ENCODE measurements around the gene KMT2B.

Gene KMT2B

DNA sequence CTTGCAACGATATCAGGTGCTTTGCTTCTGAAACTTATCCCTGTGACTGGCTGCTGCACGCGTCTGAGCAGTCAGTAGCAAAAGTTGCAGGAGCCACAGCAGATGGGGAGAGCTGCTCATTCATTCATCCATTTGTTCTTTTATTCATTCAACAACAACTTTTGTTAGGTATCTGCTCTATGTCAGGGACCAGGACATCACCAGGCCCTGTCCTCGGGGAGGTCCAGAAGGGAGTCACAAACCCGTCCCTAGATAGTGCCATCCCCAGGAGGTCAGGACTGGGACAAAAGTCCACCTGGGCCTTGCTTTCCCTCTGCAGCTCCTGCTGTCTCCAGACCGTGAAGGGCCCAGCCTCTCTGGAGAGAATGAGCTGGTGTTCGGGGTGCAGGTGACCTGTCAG lies 60.2 kb downstream of the KMT2B start:
- no peak for DNase-seq

DNA sequence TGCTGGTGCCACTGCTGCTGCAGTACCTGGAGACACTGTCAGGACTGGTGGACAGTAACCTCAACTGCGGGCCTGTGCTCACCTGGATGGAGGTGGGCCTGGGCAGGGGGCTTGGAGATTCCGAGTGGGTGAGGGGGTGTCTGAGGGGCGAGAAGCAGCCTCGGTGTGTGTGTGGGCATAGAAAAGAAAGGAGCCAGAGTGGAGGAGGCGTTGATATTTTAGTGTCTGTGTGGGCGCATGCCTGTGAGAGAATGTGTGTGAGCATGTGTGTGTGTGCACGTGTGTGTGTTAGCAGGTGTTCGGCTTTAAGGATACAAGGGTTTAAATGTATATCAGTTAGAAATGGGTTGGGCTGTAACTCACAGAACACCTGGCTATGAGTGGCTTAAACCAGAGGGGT lies 61.2 kb downstream of the KMT2B start:
- no peak for DNase-seq
- ATAC-seq, result no peak

More for the DNA sequence above, 60.2 kb downstream of the KMT2B start:
- no peak for ATAC-seq

- no peak for ATAC-seq
Measured at GRCh38 chr19:35780058-35780457, 62.3 kb downstream of the KMT2B start.

DNA sequence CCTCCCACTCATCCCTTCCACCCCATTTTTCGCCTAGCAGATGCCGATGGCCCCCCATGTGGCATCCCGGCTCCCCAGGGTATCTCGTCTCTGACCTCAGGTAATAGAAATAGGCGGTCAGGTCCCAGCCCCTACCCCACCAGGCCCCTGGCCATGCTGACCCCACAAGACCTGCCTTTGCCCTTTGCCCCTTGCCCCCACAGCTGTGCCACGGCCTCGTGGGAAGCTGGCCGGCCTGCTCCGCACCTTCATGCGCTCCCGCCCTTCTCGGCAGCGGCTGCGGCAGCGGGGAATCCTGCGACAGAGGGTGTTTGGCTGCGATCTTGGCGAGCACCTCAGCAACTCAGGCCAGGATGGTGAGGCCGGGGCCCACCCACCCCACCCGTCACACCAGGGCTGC lies 62.9 kb downstream of the KMT2B start:
- DNase-seq (no peak), ATAC-seq (no peak)

More at GRCh38 chr19:35780058-35780457, 62.3 kb downstream of the KMT2B start:
- no peak for DNase-seq

DNA sequence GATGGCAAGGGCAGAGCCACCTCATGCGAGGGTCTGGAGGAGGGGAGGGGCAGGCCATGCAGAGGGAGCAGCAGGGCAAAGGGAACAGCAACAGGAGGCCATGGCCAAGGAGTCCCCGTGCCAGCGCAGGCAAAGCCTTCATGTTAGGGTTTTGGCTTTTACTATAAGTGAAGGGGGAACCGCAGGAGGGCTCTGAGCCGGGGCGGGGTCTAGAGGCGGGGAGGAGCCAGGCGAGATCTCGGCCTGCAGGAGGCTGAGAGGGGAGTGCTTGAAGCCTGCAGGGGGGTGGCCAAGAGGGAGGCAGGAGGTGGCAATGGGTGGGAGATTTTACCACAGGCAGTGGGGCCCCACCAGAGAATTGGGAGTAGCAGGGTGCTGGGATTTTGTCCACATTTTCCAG lies 63.8 kb downstream of the KMT2B start:
- ATAC-seq (no peak), DNase-seq (no peak)

GRCh38 chr19:35782589-35782988 lies 64.8 kb downstream of the KMT2B start:
- ATAC-seq (no peak), DNase-seq (no peak)

DNA sequence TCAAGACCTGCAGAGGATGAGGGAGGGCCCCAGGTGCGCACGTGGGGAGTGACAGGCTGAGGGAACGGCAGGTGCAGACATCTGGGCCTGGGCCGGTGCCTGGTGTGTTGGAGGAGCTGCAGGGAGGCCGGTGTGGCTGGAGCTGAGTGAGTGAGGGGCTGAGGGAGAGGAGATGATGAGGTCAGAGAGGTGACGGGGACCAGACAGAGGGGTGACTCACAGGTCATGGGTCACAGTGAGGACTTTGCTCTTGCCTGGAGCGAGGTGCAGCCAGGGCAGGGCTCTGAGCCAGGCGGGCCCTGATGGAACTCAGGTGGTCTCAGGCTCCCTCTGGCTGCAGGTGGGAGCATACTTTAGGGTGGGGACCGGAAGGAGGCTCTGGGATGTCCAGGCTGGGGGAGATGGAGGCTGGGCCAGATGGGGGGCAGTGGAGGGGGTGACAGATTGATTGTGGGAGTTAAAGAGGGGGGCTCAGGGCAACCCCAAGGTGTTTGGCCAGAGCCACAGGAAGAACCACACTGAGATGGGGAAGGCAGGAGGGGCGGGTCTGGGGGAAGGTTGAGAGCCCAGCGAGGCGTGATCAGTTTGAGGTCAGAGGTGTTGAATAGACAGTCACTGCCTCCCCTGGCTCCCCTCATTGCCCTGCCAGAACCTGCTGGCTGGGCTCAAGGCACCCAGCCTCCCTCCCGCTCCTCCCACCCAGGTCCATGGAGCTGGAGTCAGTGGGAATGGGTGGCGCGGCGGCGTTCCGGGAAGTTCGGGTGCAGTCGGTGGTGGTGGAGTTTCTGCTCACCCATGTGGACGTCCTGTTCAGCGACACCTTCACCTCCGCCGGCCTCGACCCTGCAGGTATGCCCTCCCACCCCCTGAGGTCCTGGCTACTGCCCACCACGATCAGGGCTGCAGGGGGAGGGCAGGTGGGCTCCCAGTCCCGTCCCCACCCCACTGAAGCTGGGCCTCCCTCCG lies 65.9 kb downstream of the KMT2B start:
- DNase-seq, result no peak
- no peak for ATAC-seq

- ATAC-seq, result no peak
- DNase-seq, result no peak
Measured at GRCh38 chr19:35784503-35785338, 66.9 kb downstream of the KMT2B start.

DNA sequence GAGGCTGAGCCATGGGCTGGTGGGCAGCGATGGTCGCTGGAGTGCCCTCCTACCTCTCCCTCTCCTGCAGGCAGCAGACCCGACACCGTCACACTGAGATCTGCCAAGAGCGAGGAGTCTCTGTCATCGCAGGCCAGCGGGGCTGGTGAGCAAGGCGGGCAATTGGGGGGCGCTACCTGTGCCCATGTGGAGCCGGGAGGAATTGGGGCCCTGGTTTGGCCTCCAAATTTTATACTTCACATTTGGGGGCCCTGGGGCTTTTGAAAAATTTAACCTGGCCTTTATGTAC lies 67.5 kb downstream of the KMT2B start:
- ATAC-seq (no peak), DNase-seq (no peak)

DNA sequence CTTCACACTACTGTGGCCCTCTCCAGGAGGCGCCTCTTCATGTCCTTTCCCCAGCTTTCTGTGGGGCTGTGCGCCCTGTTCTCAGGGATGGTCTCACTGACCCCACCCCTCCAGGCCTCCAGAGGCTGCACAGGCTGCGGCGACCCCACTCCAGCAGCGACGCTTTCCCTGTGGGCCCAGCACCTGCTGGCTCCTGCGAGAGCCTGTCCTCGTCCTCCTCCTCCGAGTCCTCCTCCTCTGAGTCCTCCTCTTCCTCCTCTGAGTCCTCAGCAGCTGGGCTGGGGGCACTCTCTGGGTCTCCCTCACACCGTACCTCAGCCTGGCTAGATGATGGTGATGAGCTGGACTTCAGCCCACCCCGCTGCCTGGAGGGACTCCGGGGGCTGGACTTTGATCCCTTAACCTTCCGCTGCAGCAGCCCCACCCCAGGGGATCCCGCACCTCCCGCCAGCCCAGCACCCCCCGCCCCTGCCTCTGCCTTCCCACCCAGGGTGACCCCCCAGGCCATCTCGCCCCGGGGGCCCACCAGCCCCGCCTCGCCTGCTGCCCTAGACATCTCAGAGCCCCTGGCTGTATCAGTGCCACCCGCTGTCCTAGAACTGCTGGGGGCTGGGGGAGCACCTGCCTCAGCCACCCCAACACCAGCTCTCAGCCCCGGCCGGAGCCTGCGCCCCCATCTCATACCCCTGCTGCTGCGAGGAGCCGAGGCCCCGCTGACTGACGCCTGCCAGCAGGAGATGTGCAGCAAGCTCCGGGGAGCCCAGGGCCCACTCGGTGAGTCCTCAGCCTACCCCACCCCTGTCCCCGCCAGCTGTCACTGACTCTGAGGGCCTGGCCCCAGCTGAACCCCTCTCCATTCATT lies 68.7 kb downstream of the KMT2B start:
- no peak for DNase-seq
- no peak for ATAC-seq

DNA sequence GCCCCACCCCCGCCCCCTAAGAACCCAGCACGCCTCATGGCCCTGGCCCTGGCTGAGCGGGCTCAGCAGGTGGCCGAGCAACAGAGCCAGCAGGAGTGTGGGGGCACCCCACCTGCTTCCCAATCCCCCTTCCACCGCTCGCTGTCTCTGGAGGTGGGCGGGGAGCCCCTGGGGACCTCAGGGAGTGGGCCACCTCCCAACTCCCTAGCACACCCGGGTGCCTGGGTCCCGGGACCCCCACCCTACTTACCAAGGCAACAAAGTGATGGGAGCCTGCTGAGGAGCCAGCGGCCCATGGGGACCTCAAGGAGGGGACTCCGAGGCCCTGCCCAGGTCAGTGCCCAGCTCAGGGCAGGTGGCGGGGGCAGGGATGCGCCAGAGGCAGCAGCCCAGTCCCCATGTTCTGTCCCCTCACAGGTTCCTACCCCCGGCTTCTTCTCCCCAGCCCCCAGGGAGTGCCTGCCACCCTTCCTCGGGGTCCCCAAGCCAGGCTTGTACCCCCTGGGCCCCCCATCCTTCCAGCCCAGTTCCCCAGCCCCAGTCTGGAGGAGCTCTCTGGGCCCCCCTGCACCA lies 69.5 kb downstream of the KMT2B start:
- no peak for ATAC-seq
- no peak for DNase-seq
